Endothelial cell of umbilical vein (primary cell): ENCODE data around the gene PLPPR4. TPM values are rescaled to one million over a fixed set of nuclear protein-coding genes. Genes with fewer than 3 reads are reported as not detected.

Source experiments
- BruUV-seq: library from RNA; stranded (reverse); fragments of 400-500 nt; replicated peaks from 2 replicates; lab custom pipeline; 2021; lab: Mats Ljungman, UMichigan
- CTCF ChIA-PET: fragments of 300-600, 350-600 bp; sonication (Branson Sonifier 250); formaldehyde crosslinking; loops from one replicate; lab custom pipeline; 2021; ENCODE audit warnings: antibody characterized with exemption, inconsistent platforms; lab: Charles Lee
- POLR2A ChIA-PET: fragments of 300-600, 350-600 bp; sonication (Branson Sonifier 250); formaldehyde crosslinking; loops from one replicate; lab custom pipeline; 2021; ENCODE audit warnings: antibody characterized with exemption, inconsistent platforms; lab: Charles Lee
- DNase-seq: peaks from one replicate; pipeline ENCODE4 v3.0.0-alpha.2; 2011; ENCODE audit warnings: low read depth, low spot score
- FAIRE-seq: peaks from 2 replicates; lab custom pipeline; 2011; peaks lifted over from hg19 to GRCh38; lab: Jason Lieb, UNC
- H2AFZ ChIP-seq: 2 replicates; pipeline ENCODE4 v1.6.0; 2012; ENCODE audit warnings: low read depth, low read length, control low read depth, inconsistent platforms
- H3K27ac ChIP-seq: 2 replicates; pipeline ENCODE4 v1.5.1; 2011; ENCODE audit warnings: low read depth, mild to moderate bottlenecking, control low read depth, low read length, moderate library complexity; ENCODE audit not compliant: insufficient read depth
- H3K27me3 ChIP-seq, 2 experiments: 2 replicates each; pipeline versions ENCODE4 v1.6.0 to v1.6.1; 2011; ENCODE audit warnings: low read length in 2 of 2, mixed read lengths in 1 of 2; ENCODE audit not compliant: control insufficient read depth in 2 of 2, insufficient read depth in 2 of 2
- H3K36me3 ChIP-seq, 2 experiments: 2 replicates in 1 of 2; 3 replicates in 1 of 2; pipeline ENCODE4 v1.5.1; 2011; ENCODE audit warnings: low read length in 2 of 2, mild to moderate bottlenecking in 1 of 2, moderate library complexity in 1 of 2; ENCODE audit not compliant: control insufficient read depth in 2 of 2, insufficient read depth in 2 of 2; ENCODE audit errors: extremely low read depth in 1 of 2
- H3K4me1 ChIP-seq: 3 replicates; pipeline ENCODE4 v1.5.1; 2011; ENCODE audit warnings: mild to moderate bottlenecking, low read length; ENCODE audit not compliant: control insufficient read depth, insufficient read depth; ENCODE audit errors: extremely low read depth
- H3K4me2 ChIP-seq: 2 replicates; pipeline ENCODE4 v1.6.1; 2011; ENCODE audit warnings: low read length, control low read depth, mixed read lengths; ENCODE audit not compliant: insufficient read depth
- H3K4me3 ChIP-seq, 3 experiments: fragments of 200-600 bp in 1 of 3; sonication (generic), shearing (Covaris generic) in 1 of 3; replicated peaks in 1 of 3; 2 replicates each; pipeline ENCODE4 v1.5.1; 2011 to 2016; ENCODE audit warnings: control low read depth in 3 of 3, low read length in 3 of 3, mild to moderate bottlenecking in 2 of 3, inconsistent platforms in 1 of 3, low read depth in 1 of 3, moderate library complexity in 1 of 3; ENCODE audit not compliant: insufficient read depth in 1 of 3
- H3K79me2 ChIP-seq: 2 replicates; pipeline ENCODE4 v1.6.0; 2012; ENCODE audit warnings: low read length, inconsistent platforms; ENCODE audit not compliant: control insufficient read depth, insufficient read depth
- H3K9ac ChIP-seq: replicated peaks from 2 replicates; pipeline ENCODE3; 2011; ENCODE audit warnings: low read length, control low read depth; ENCODE audit not compliant: insufficient read depth; ENCODE audit errors: extremely low read depth
- H3K9me1 ChIP-seq: replicated peaks from 3 replicates; pipeline ENCODE4 v1.6.0; 2011; ENCODE audit warnings: mild to moderate bottlenecking, low read length; ENCODE audit not compliant: control insufficient read depth, insufficient read depth; ENCODE audit errors: extremely low read depth
- H3K9me3 ChIP-seq: replicated peaks from 2 replicates; pipeline ENCODE4 v1.5.1; 2012; ENCODE audit warnings: low read length, inconsistent platforms; ENCODE audit not compliant: control insufficient read depth, insufficient read depth
- H4K20me1 ChIP-seq: replicated peaks from 2 replicates; pipeline ENCODE3; 2011; ENCODE audit warnings: mild to moderate bottlenecking, low read length; ENCODE audit not compliant: control insufficient read depth, insufficient read depth; ENCODE audit errors: extremely low read depth
- CTCF ChIP-seq, 2 donors: IDR thresholded peaks; 1 replicate in 1 of 2; 2 replicates in 1 of 2; pipeline ENCODE4 v1.5.1; 2011; ENCODE audit warnings: low read length in 2 of 2, mild to moderate bottlenecking in 2 of 2, moderate library complexity in 2 of 2, control low read depth in 1 of 2, inconsistent platforms in 1 of 2, low read depth in 1 of 2; ENCODE audit not compliant: insufficient read depth in 1 of 2; ENCODE audit errors: extremely low read depth in 1 of 2
- EZH2 ChIP-seq: IDR thresholded peaks from 2 replicates; pipeline ENCODE4 v1.6.1; 2012; ENCODE audit warnings: borderline replicate concordance, low read depth, mild to moderate bottlenecking, moderate library complexity, low read length, inconsistent platforms; ENCODE audit not compliant: severe bottlenecking
- FOS ChIP-seq: IDR thresholded peaks from 2 replicates; pipeline ENCODE4 v1.6.1; 2011; ENCODE audit warnings: mild to moderate bottlenecking, low read length, moderate library complexity, borderline replicate concordance; ENCODE audit not compliant: insufficient read depth
- GATA2 ChIP-seq: IDR thresholded peaks from 2 replicates; pipeline ENCODE4 v1.7.0; 2011; ENCODE audit warnings: low read depth, mild to moderate bottlenecking, moderate library complexity, mixed read lengths, low read length; ENCODE audit not compliant: insufficient read length, insufficient read depth
- JUN ChIP-seq: IDR thresholded peaks from 2 replicates; pipeline ENCODE4 v1.6.1; 2011; ENCODE audit warnings: borderline replicate concordance, low read depth; ENCODE audit not compliant: insufficient read length, insufficient read depth
- MAX ChIP-seq: IDR thresholded peaks from 2 replicates; pipeline ENCODE4 v1.6.1; 2011; ENCODE audit not compliant: insufficient read depth, insufficient read length
- MYC ChIP-seq: IDR thresholded peaks from one replicate; pipeline ENCODE4 v1.6.1; 2011; ENCODE audit warnings: mild to moderate bottlenecking, low read depth, low read length
- POLR2A ChIP-seq: IDR thresholded peaks from 2 replicates; pipeline ENCODE4 v1.6.1; 2012; ENCODE audit warnings: low read depth, mild to moderate bottlenecking, control low read depth, low read length
- POLR2AphosphoS5 ChIP-seq: IDR thresholded peaks from 2 replicates; pipeline ENCODE4 v1.6.1; 2012; ENCODE audit warnings: low read depth, mild to moderate bottlenecking, control low read depth, low read length, moderate library complexity; ENCODE audit not compliant: insufficient read depth
- dilution Hi-C: fragments of 300-500 bp; cut with MboI; formaldehyde crosslinking; loops from one replicate; pipeline ENCODE4 v1.15.0; 2019; ENCODE audit warnings: low sequenced_read_pairs; ENCODE audit not compliant: extremely low pct_ligation_motif_present
- intact Hi-C: fragments of 100-400 bp; cut with micrococcal nuclease; formaldehyde crosslinking; loops from one replicate; pipeline ENCODE4 v1.10.0; 2022
- polyA plus RNA-seq, 4 experiments: library from polyadenylated mRNA; depleted of rRNA in 3 of 4; stranded (reverse) in 3 of 4; unstranded in 1 of 4; fragments of >200 nt; gene quantifications; 2 replicates each; pipeline versions ENCODE4 v1.2.1 to v1.2.3, GENCODE V29; 2011 to 2012; ENCODE audit warnings: missing spikeins in 1 of 4
- total RNA-seq: library from RNA; stranded (reverse); gene quantifications from 2 replicates; pipeline ENCODE4 v1.2.3, GENCODE V29; 2021

The PLPPR4 gene
- total and polyA plus RNA-seq, 2 donors (not counting 3 experiments of a cell fraction or from before 2014, with no cell fraction given), result not detected

DNA sequence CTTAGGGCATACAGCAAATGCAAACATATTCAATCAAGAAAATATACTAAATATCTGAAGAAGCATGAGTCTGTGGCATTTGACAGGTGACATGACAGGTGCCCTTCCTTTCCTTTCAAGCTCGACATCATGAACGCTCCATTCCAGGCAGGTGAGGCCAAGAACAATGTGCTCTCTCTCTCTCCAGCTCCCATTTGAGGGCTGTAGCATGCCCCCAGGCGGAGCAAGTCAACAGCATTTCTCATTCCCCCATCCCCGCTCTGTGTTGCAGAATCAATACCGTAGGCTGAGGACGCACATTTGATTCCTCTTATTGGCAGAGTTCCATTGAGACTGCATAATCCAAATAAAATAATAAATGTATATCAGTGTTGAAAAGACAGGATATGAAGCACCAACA is 24.6 kb upstream of the PLPPR4 start:
- H3K27me3 ChIP-seq, result peaks cover 3 to 10% of the 10 kb centered on the region in 2 experiments
- no peaks in the 10 kb centered on the region for H3K9me3 ChIP-seq
- ChIA-PET CTCF (no interaction called here), POLR2A (no interaction called here)
- H3K36me3 ChIP-seq, result no peaks in the 10 kb centered on the region
- H3K27ac ChIP-seq, result no peak overlapping the region
- no peak for TF ChIP-seq GATA2
- TF ChIP-seq MAX, result no peak
- no peak for TF ChIP-seq FOS
- TF ChIP-seq EZH2, result no peak
- no peak for TF ChIP-seq CTCF (IDR thresholded peaks at IDR 0.05; ENCODE audit: extremely low read depth in 1 of 2, insufficient read depth in 1 of 2, low read depth in 1 of 2, low read length in 2 of 2)
- TF ChIP-seq MYC, result no peak
- no peak for TF ChIP-seq POLR2A
- no peak for TF ChIP-seq JUN
- TF ChIP-seq POLR2AphosphoS5, result no peak
- DNase-seq, result no peak
- H3K4me2 ChIP-seq, result no peak overlapping the region
- H3K4me3 ChIP-seq, result no peak overlapping the region
- H3K4me1 ChIP-seq, result no peaks in the 10 kb centered on the region
- no peaks in the 10 kb centered on the region for H4K20me1 ChIP-seq
- no peaks in the 10 kb centered on the region for H3K9me1 ChIP-seq
- H2AFZ ChIP-seq, result no peak overlapping the region
- FAIRE-seq, result no peak
- no peak overlapping the region for H3K9ac ChIP-seq
- intact Hi-C loops, result no loop called here
- dilution Hi-C loops, result no loop called here
- no peaks in the 10 kb centered on the region for H3K79me2 ChIP-seq
- no TSS peak for BruUV-seq
